ENCODE data around the gene CDH13. TPM values are rescaled to one million over a fixed set of nuclear protein-coding genes. Genes with fewer than 3 reads are reported as not detected.

Gene CDH13
- polyA plus RNA-seq, 2 of the 4 experiments (the other 2 are of a cell fraction): not detected

DNA sequence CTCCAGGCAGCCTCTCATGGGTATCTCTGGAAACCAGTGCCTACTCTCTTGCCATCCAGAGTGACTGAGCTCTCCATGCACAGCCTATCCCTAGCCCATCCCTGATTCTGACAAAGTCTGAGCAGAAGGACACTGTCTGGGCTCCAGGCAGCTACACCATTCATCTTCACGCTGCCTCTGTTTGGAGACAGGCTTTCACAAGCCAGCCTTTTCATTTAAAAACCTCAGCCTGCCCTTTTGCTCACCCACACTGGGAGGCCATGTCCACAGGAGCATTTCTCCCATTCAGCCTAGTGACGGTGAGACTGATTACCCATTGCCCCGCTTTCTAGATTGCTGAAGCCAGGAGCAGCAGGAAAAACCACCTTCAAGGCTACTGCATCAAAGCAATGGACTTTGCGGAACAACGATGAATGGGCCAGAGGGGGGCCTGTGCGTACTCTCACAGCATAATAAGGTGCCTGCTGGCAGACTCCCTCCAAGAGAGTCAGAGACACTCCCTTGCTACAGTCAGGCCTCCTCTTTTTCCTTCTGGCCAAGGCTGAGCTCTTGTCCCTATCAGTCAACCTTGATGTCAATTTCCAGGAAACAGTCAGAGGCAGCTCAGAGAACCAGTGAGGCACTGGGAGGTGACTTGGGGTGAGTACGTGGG, 24.7 kb upstream of the CDH13 start:
- Histone ChIP-seq H3K4me2 (no peak overlapping the region), H3K4me1 (no peaks in the 10 kb centered on the region), H3K9me3 (no peaks in the 10 kb centered on the region), H3K27ac (no peak overlapping the region), H3K4me3 (no peak overlapping the region)
- TF ChIP-seq TFCP2L1 (CRISPR knock-in tag; IDR thresholded peaks at IDR 0.05) (no peak), ZFP36 (IDR thresholded peaks at IDR 0.05; ENCODE audit: borderline replicate concordance, partially characterized antibody) (no peak), HDAC2 (IDR thresholded peaks at IDR 0.05) (no peak), POLR2A (IDR thresholded peaks at IDR 0.05; ENCODE audit: low read length) (no peak), RARB (CRISPR knock-in tag; IDR thresholded peaks at IDR 0.05) (no peak), ZC3H11A (IDR thresholded peaks at IDR 0.05) (no peak), RFX5 (IDR thresholded peaks at IDR 0.05) (no peak), FOSB (CRISPR knock-in tag; IDR thresholded peaks at IDR 0.05) (no peak), MAZ (IDR thresholded peaks at IDR 0.05; ENCODE audit: borderline replicate concordance, low read depth, low read length) (no peak), GATA3 (IDR thresholded peaks at IDR 0.05; ENCODE audit: borderline replicate concordance) (no peak), HEYL (CRISPR knock-in tag; IDR thresholded peaks at IDR 0.05) (no peak), MYC (IDR thresholded peaks at IDR 0.05; ENCODE audit: borderline replicate concordance, low read length) (no peak), CEBPB (IDR thresholded peaks at IDR 0.05) (no peak), NFE2L2 (conservative IDR thresholded peaks at IDR 0.05; ENCODE audit: low read length) (no peak), EP300 (IDR thresholded peaks at IDR 0.05) (no peak), RNF2 (IDR thresholded peaks at IDR 0.05; ENCODE audit: borderline replicate concordance, low read depth) (no peak), NR3C1 (IDR thresholded peaks at IDR 0.05) (no peak)
- TF ChIP-seq, protein P1, sequence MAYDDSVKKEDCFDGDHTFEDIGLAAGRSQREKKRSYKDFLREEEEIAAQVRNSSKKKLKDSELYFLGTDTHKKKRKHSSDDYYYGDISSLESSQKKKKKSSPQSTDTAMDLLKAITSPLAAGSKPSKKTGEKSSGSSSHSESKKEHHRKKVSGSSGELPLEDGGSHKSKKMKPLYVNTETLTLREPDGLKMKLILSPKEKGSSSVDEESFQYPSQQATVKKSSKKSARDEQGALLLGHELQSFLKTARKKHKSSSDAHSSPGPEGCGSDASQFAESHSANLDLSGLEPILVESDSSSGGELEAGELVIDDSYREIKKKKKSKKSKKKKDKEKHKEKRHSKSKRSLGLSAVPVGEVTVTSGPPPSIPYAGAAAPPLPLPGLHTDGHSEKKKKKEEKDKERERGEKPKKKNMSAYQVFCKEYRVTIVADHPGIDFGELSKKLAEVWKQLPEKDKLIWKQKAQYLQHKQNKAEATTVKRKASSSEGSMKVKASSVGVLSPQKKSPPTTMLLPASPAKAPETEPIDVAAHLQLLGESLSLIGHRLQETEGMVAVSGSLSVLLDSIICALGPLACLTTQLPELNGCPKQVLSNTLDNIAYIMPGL (CRISPR knock-in tag; IDR thresholded peaks at IDR 0.05; ENCODE audit: borderline replicate concordance): no peak
- TF ChIP-seq, protein P2, sequence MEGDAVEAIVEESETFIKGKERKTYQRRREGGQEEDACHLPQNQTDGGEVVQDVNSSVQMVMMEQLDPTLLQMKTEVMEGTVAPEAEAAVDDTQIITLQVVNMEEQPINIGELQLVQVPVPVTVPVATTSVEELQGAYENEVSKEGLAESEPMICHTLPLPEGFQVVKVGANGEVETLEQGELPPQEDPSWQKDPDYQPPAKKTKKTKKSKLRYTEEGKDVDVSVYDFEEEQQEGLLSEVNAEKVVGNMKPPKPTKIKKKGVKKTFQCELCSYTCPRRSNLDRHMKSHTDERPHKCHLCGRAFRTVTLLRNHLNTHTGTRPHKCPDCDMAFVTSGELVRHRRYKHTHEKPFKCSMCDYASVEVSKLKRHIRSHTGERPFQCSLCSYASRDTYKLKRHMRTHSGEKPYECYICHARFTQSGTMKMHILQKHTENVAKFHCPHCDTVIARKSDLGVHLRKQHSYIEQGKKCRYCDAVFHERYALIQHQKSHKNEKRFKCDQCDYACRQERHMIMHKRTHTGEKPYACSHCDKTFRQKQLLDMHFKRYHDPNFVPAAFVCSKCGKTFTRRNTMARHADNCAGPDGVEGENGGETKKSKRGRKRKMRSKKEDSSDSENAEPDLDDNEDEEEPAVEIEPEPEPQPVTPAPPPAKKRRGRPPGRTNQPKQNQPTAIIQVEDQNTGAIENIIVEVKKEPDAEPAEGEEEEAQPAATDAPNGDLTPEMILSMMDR (IDR thresholded peaks at IDR 0.05): no peak
- ATAC-seq: no peak
- no peak for FAIRE-seq
- POLR2A ChIA-PET: no interaction called here
- 25% methylated on average over 7 of the region's 7 CpGs for WGBS (ENCODE audit: missing lambda C conversion rate)
- CTCF ChIA-PET: interaction anchor here (1.5 to 2.9 kb wide), 3 partner anchors 18 to 28 kb away, joined by 4 to 7 read pairs (median 5); no protein-coding TSS in a partner anchor
- DNase-seq (ENCODE audit: low read depth in 1 of 2, low spot score in 1 of 2): no peak

DNA sequence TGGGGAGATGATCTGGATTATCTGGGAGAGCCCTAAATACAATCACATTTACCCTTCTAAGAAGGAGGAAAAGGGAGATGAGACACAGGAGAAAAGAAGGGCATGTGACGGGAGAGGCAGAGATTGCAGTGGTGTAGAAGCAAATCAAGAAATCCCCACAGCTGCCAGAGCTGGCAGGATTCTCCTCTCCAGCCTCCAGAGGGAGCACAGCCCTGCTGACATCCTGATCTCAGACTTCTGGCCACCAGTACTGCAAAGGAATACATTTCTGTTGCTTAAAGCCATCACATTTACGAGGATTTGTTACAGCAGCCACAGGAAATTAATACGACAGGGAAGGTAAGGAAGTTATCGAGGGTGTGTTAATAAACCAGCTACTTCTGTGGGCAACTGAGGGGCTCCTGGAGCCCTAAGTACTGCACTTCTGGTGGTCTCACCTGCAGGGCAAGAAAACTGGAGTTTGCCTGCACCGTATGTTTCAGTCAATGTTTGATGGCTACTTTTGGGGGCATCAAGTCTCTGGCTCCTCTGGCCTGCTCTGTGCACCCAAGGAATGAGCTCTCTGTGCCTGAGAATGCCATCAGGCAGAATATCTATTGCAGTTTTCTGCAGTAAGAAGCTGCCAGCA, 22.9 kb upstream of the CDH13 start:
- 19% methylated on average over 5 of the region's 5 CpGs for whole genome bisulfite sequencing (ENCODE audit: missing lambda C conversion rate)
- ChIA-PET POLR2A (no interaction called here), CTCF (interaction anchor here (1.2 to 2.9 kb wide), 3 partner anchors 12 to 36 kb away, joined by 4 to 8 read pairs (median 7); no protein-coding TSS in a partner anchor)
- no peak for FAIRE-seq
- TF ChIP-seq NR3C1 (IDR thresholded peaks at IDR 0.05): no peak
- peak in 1 of 2 experiments; percentile 16; a peak in 1 of 5 replicates for TF ChIP-seq RAD21 (conservative IDR thresholded peaks at IDR 0.05 in 1 of 2, IDR thresholded peaks at IDR 0.05 in 1 of 2)
- DNase-seq (ENCODE audit: low read depth in 1 of 2, low spot score in 1 of 2): peak in 1 of 2 experiments; percentile 18
- Histone ChIP-seq H3K4me2 (no peak overlapping the region), H3K9me3 (no peaks in the 10 kb centered on the region), H3K27ac (no peak overlapping the region), H3K4me1 (no peaks in the 10 kb centered on the region), H3K4me3 (no peak overlapping the region)
- ATAC-seq: peak; percentile 85 to 86

DNA sequence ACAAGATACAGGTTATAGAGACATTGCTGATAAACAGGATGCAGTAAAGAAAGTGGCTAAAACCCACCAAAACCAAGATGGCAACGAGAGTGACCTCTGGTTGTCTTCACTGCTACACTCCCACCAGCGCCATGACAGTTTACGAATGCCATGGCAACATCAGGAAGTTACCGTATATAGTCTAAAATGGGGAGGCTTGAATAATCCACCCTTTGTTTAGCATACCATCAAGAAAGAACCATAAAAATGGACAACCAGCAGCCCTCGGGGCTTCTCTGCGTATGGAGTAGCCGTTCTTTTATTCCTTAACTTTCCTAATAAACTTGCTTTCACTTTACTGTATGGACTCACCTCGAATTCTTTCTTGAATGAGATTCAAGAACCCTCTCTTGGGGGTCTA, 21.7 kb upstream of the CDH13 start:
- H3K27ac ChIP-seq: no peak overlapping the region
- TF ChIP-seq, protein P3, sequence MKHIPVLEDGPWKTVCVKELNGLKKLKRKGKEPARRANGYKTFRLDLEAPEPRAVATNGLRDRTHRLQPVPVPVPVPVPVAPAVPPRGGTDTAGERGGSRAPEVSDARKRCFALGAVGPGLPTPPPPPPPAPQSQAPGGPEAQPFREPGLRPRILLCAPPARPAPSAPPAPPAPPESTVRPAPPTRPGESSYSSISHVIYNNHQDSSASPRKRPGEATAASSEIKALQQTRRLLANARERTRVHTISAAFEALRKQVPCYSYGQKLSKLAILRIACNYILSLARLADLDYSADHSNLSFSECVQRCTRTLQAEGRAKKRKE (CRISPR knock-in tag; IDR thresholded peaks at IDR 0.05; ENCODE audit: low read depth): no peak
- TF ChIP-seq EHMT2 (IDR thresholded peaks at IDR 0.05; ENCODE audit: low read depth) (no peak), MYC (IDR thresholded peaks at IDR 0.05; ENCODE audit: borderline replicate concordance, low read length) (no peak), CBX8 (IDR thresholded peaks at IDR 0.05) (no peak), FOXS1 (CRISPR knock-in tag; IDR thresholded peaks at IDR 0.05) (no peak), KDM1A (IDR thresholded peaks at IDR 0.05; ENCODE audit: low read depth) (no peak), JUNB (IDR thresholded peaks at IDR 0.05) (no peak)
- WGBS (ENCODE audit: missing lambda C conversion rate): 29% methylated on average over 8 of the region's 8 CpGs
- H3K4me1 ChIP-seq: no peaks in the 10 kb centered on the region
- ATAC-seq (no peak), FAIRE-seq (no peak), DNase-seq (ENCODE audit: low read depth in 1 of 2, low spot score in 1 of 2) (no peak)
- ChIA-PET POLR2A (no interaction called here), CTCF (interaction anchor here (2.1 kb wide), 1 partner anchor 35 kb away, joined by 8 read pairs; no protein-coding TSS in a partner anchor)
- H3K4me3 ChIP-seq: no peak overlapping the region
- H3K9me3 ChIP-seq: no peaks in the 10 kb centered on the region
- H3K4me2 ChIP-seq: no peak overlapping the region
